ENCODE results near the gene DPP10. TPM values are rescaled to one million over a fixed set of nuclear protein-coding genes. Genes with fewer than 3 reads are reported as not detected.

The DPP10 gene
- total RNA-seq, 4 donors from 2014 or later = 1.9 to 4.6 (median 3.9) TPM

- WGBS, 2 donors (ENCODE audit: low coverage in 1 of 2) = 57 to 100% methylated on average over 1 to 2 of the region's 3 CpGs
- no peaks in the 10 kb centered on the region for H3K4me1 ChIP-seq
Measured at GRCh38 chr2:114805195-114805594, 362.8 kb downstream of the DPP10 start.

DNA sequence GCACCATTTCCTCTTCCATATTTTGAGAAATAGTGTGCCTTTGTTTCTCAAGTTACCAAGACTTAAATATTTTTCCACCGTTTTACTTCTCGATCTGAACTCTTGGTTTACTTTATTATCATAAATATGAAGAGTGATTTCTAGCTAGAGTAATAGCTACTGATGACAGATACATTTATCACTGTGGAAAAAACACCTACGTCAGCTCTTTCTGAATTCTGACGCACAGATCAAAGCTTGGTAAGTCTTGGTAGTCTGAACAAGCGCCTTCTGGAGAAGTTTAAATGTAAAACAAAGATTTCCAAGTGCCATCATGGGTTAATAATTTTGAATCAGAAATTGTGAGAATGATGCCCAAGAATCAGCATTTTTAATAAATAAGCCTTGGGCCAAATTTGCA is 367.7 kb downstream of the DPP10 start:
- Histone ChIP-seq H3K36me3 (no peaks in the 10 kb centered on the region), H3K27me3 (no peaks in the 10 kb centered on the region), H3K4me3 (no peak overlapping the region), H3K27ac (no peak overlapping the region), H3K4me1 (no peaks in the 10 kb centered on the region), H3K9me3 (no peaks in the 10 kb centered on the region)
- ATAC-seq = no peak
- 59 to 64% methylated on average over 4 to 5 of the region's 5 CpGs for WGBS, 2 donors (ENCODE audit: low coverage in 1 of 2)
- no peak for TF ChIP-seq CTCF (IDR thresholded peaks at IDR 0.05)
- no peak for TF ChIP-seq POLR2AphosphoS5 (IDR thresholded peaks at IDR 0.05)
- TF ChIP-seq POLR2A (IDR thresholded peaks at IDR 0.05) = no peak
- TF ChIP-seq EP300 (IDR thresholded peaks at IDR 0.05) = no peak

More at GRCh38 chr2:114805195-114805594, 362.8 kb downstream of the DPP10 start:
- Histone ChIP-seq H3K36me3 (no peaks in the 10 kb centered on the region), H3K4me3 (no peak overlapping the region), H3K27ac (no peak overlapping the region), H3K9me3 (no peaks in the 10 kb centered on the region), H3K27me3 (no peaks in the 10 kb centered on the region)
- ATAC-seq = no peak
- TF ChIP-seq CTCF (IDR thresholded peaks at IDR 0.05) (no peak), POLR2AphosphoS5 (IDR thresholded peaks at IDR 0.05) (no peak), POLR2A (IDR thresholded peaks at IDR 0.05) (no peak)

DNA sequence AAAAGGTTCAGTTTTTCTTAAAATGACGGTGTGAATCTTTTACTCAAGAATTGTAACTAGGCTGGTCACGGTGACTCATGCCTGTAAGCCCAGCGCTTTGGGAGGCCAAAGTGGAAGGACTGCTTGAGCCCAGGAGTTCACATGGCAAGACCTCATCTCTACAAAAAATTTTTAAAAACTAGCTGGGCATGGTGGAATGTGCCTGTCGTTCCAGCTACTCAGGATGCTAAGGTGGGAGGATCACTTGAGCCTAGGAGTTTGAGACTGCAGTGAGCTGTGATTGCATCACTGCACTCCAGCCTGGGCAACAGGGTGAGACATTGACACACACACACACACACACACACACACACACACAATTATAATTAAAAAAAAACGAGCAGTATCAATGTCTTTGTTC is 369.8 kb downstream of the DPP10 start:
- Histone ChIP-seq H3K36me3 (no peaks in the 10 kb centered on the region), H3K4me1 (no peaks in the 10 kb centered on the region), H3K27me3 (no peaks in the 10 kb centered on the region), H3K27ac (no peak overlapping the region), H3K9me3 (no peaks in the 10 kb centered on the region), H3K4me3 (no peak overlapping the region)
- 73 to 74% methylated on average over 4 to 5 of the region's 5 CpGs for whole genome bisulfite sequencing, 2 donors (ENCODE audit: low coverage in 1 of 2)
- no peak for ATAC-seq
- TF ChIP-seq POLR2A (IDR thresholded peaks at IDR 0.05) (no peak), POLR2AphosphoS5 (IDR thresholded peaks at IDR 0.05) (no peak), CTCF (IDR thresholded peaks at IDR 0.05) (no peak), EP300 (IDR thresholded peaks at IDR 0.05) (no peak)

- Histone ChIP-seq H3K9me3 (no peaks in the 10 kb centered on the region), H3K27ac (no peak overlapping the region), H3K4me1 (no peaks in the 10 kb centered on the region), H3K27me3 (no peaks in the 10 kb centered on the region), H3K36me3 (no peaks in the 10 kb centered on the region), H3K4me3 (no peak overlapping the region)
- WGBS, 2 donors (ENCODE audit: low coverage in 1 of 2) = 77 to 85% methylated on average over 6 of the region's 6 CpGs
- ATAC-seq = no peak
- no peak for TF ChIP-seq CTCF (IDR thresholded peaks at IDR 0.05)
- no peak for TF ChIP-seq EP300 (IDR thresholded peaks at IDR 0.05)
Measured at GRCh38 chr2:114814355-114814754, 371.9 kb downstream of the DPP10 start.

- no peaks in the 10 kb centered on the region for H3K36me3 ChIP-seq
- peaks cover 9% of the 10 kb centered on the region for H3K27me3 ChIP-seq
- TF ChIP-seq POLR2A (IDR thresholded peaks at IDR 0.05) (no peak), CTCF (IDR thresholded peaks at IDR 0.05) (no peak), EP300 (IDR thresholded peaks at IDR 0.05) (no peak), POLR2AphosphoS5 (IDR thresholded peaks at IDR 0.05) (no peak)
- no peak overlapping the region for H3K4me3 ChIP-seq
- H3K4me1 ChIP-seq = no peaks in the 10 kb centered on the region
- no peaks in the 10 kb centered on the region for H3K9me3 ChIP-seq
- WGBS, 2 donors (ENCODE audit: low coverage in 1 of 2) = 86% methylated on average over 1 of the region's 3 CpGs; no CpG with 5 or more reads in 1 of the 2 donors
- ATAC-seq = no peak
- no peak overlapping the region for H3K27ac ChIP-seq
Measured at GRCh38 chr2:114821055-114821454, 378.6 kb downstream of the DPP10 start.
